Upper lobe of right lung (tissue), 1 donor: ENCODE measurements around the gene DDX39A. TPM values are rescaled to one million over a fixed set of nuclear protein-coding genes. Genes with fewer than 3 reads are reported as not detected.
"Not testable (repeated sequence)": the region's sequence is repeated elsewhere in the genome, so short reads cannot be mapped to it uniquely, and the experiment has no call there.

ENCODE experiments used
- ATAC-seq: fragments of 200-7000 bp; cut with Tn5 transposase; one replicate; pipeline ENCODE4 v1.9.1; 2020; ENCODE audit warnings: mild to moderate bottlenecking, moderate library complexity
- DNase-seq: peaks from one replicate; pipeline ENCODE4 v3.0.0-alpha.2; 2020
- H3K27ac ChIP-seq: fragments of 200-600 bp; one replicate; pipeline ENCODE4 v1.8.0; 2022
- H3K27me3 ChIP-seq: fragments of 200-600 bp; one replicate; pipeline ENCODE4 v1.8.0; 2022; ENCODE audit warnings: mild to moderate bottlenecking
- H3K36me3 ChIP-seq: fragments of 200-600 bp; one replicate; pipeline ENCODE4 v1.8.0; 2022
- H3K4me1 ChIP-seq: fragments of 200-600 bp; one replicate; pipeline ENCODE4 v1.8.0; 2022
- H3K4me3 ChIP-seq: fragments of 200-600 bp; one replicate; pipeline ENCODE4 v1.8.0; 2022; ENCODE audit warnings: mild to moderate bottlenecking
- H3K9me3 ChIP-seq: fragments of 200-600 bp; one replicate; pipeline ENCODE4 v1.8.0; 2022
- CTCF ChIP-seq: fragments of 200-600 bp; IDR thresholded peaks from one replicate; pipeline ENCODE4 v1.8.0; 2022; ENCODE audit warnings: antibody characterized with exemption
- intact Hi-C: fragments of 100-400 bp; cut with DNase I; formaldehyde crosslinking; loops from one replicate; pipeline ENCODE4 v1.11.0; 2022
- total RNA-seq: library from RNA; stranded (reverse); fragmentation: NEBNext Ultra II Directional; extraction: Animal tissue kit (Norgen Biotek cat#: 25700); gene quantifications from one replicate; pipeline ENCODE4 v1.2.1, GENCODE V29; 2021
- donor health status: DM: no; HTN: yes; CAD: no; lungs with severe emphysema.

The DDX39A gene
- total RNA-seq, 1 donor from 2014 or later, result 63.0 TPM

GRCh38 chr19:14404312-14404711 is 14.8 kb downstream of the DDX39A start:
- Histone ChIP-seq H3K27me3 (no peaks in the 10 kb centered on the region), H3K9me3 (no peaks in the 10 kb centered on the region), H3K4me1 (peaks cover 5% of the 10 kb centered on the region), H3K27ac (no peak overlapping the region), H3K36me3 (peaks cover 95% of the 10 kb centered on the region), H3K4me3 (no peak overlapping the region)
- ATAC-seq, result no peak
- DNase-seq, result no peak
- intact Hi-C loops, result no loop called here
- TF ChIP-seq CTCF, result no peak

- H3K27ac ChIP-seq, H3K9me3 ChIP-seq, H3K4me3 ChIP-seq, DNase-seq, intact Hi-C loops, ATAC-seq, H3K27me3 ChIP-seq, H3K4me1 ChIP-seq: not testable (repeated sequence)
- H3K36me3 ChIP-seq, result peaks cover 94% of the 10 kb centered on the region
Observed at GRCh38 chr19:14403145-14403930, 15.8 kb downstream of the DDX39A start.

- H3K27ac ChIP-seq, result no peak overlapping the region
- peaks cover 92% of the 10 kb centered on the region for H3K36me3 ChIP-seq
- H3K4me3 ChIP-seq, result no peak overlapping the region
- DNase-seq, result no peak
- H3K27me3 ChIP-seq, result no peaks in the 10 kb centered on the region
- peak; percentile 36 for ATAC-seq
- intact Hi-C loops, result no loop called here
- no peak for TF ChIP-seq CTCF
- peaks cover 5% of the 10 kb centered on the region for H3K4me1 ChIP-seq
- H3K9me3 ChIP-seq, result no peaks in the 10 kb centered on the region
Observed at GRCh38 chr19:14402332-14403144, 16.6 kb downstream of the DDX39A start.

GRCh38 chr19:14401468-14402195 is 17.5 kb downstream of the DDX39A start:
- peaks cover 90% of the 10 kb centered on the region for H3K36me3 ChIP-seq
- no peak overlapping the region for H3K4me3 ChIP-seq
- H3K9me3 ChIP-seq, result no peaks in the 10 kb centered on the region
- ATAC-seq (no peak), DNase-seq (no peak)
- no peaks in the 10 kb centered on the region for H3K27me3 ChIP-seq
- intact Hi-C loops, result no loop called here
- peaks cover 4% of the 10 kb centered on the region for H3K4me1 ChIP-seq
- no peak overlapping the region for H3K27ac ChIP-seq
- TF ChIP-seq CTCF, result no peak

- no peak overlapping the region for H3K27ac ChIP-seq
- H3K9me3 ChIP-seq, result no peaks in the 10 kb centered on the region
- no peak overlapping the region for H3K4me3 ChIP-seq
- no peaks in the 10 kb centered on the region for H3K4me1 ChIP-seq
- no peak for TF ChIP-seq CTCF
- DNase-seq (no peak), ATAC-seq (no peak)
- intact Hi-C loops, result no loop called here
- no peaks in the 10 kb centered on the region for H3K27me3 ChIP-seq
- H3K36me3 ChIP-seq, result peaks cover 92% of the 10 kb centered on the region
Observed at GRCh38 chr19:14400951-14401431, 18.1 kb downstream of the DDX39A start.

GRCh38 chr19:14397168-14397567 is 22.0 kb downstream of the DDX39A start:
- H3K27ac ChIP-seq, H3K27me3 ChIP-seq, H3K4me1 ChIP-seq, DNase-seq, H3K9me3 ChIP-seq, ATAC-seq, intact Hi-C loops, H3K4me3 ChIP-seq: not testable (repeated sequence)
- H3K36me3 ChIP-seq, result peaks cover 93% of the 10 kb centered on the region

- H3K9me3 ChIP-seq, H3K4me3 ChIP-seq, H3K27ac ChIP-seq, intact Hi-C loops, DNase-seq, H3K4me1 ChIP-seq, ATAC-seq, H3K27me3 ChIP-seq: not testable (repeated sequence)
- peaks cover 94% of the 10 kb centered on the region for H3K36me3 ChIP-seq
Observed at GRCh38 chr19:14396730-14397129, 22.4 kb downstream of the DDX39A start.
